Breast epithelium (tissue), 3 donors: ENCODE results near the gene MRTFA.

Experiments
- CTCF ChIP-seq, 3 donors: fragments of 450-650 bp; IDR thresholded peaks; one replicate each; pipeline ENCODE4 v1.5.1; 2016 to 2017; ENCODE audit warnings: antibody characterized with exemption in 3 of 3, mild to moderate bottlenecking in 3 of 3, moderate library complexity in 3 of 3
- POLR2A ChIP-seq: fragments of 450-650 bp; IDR thresholded peaks from one replicate; pipeline ENCODE4 v1.6.1; 2016; ENCODE audit warnings: antibody characterized with exemption, mild to moderate bottlenecking, moderate library complexity
- POLR2AphosphoS5 ChIP-seq, 3 donors: sonication (generic); formaldehyde crosslinking; IDR thresholded peaks; one replicate each; pipeline ENCODE4 v1.6.1; 2017; ENCODE audit warnings: antibody characterized with exemption in 3 of 3

DNA sequence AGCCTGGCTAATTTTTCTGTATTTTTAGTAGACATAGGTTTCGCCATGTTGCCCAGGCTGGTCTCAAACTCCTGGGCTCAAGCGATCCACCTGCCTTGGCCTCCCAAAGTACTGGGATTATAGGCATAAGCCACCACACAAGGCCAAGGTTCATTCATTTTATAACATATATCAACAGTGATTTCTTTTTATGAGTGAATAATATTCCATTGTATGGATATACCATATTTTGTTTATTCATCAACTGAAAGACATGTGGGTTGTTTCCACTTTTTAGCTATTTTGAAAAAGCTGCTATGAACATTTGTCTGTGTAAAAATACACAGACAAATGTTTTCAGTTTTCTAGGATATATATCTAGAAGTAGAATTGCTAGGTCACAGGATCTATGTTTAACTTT is 116.0 kb downstream of the MRTFA start:
- no peak for TF ChIP-seq POLR2AphosphoS5 (IDR thresholded peaks at IDR 0.05)
- TF ChIP-seq CTCF (IDR thresholded peaks at IDR 0.05) = no peak
- no peak for TF ChIP-seq POLR2A
